Stimulated activated CD8-positive, alpha-beta memory T cell treated with anti-CD3 and anti-CD28 coated beads, Interleukin-12 subunit alpha, Interleukin-12 subunit beta, amount 100 ng/mL, for 24 hours (primary cell): ENCODE data around the gene MACROD2.

Experiments
- DNase-seq: peaks from one replicate; pipeline ENCODE4 v3.0.0-alpha.2; 2020; ENCODE audit errors: extremely low read depth

Gene MACROD2

DNA sequence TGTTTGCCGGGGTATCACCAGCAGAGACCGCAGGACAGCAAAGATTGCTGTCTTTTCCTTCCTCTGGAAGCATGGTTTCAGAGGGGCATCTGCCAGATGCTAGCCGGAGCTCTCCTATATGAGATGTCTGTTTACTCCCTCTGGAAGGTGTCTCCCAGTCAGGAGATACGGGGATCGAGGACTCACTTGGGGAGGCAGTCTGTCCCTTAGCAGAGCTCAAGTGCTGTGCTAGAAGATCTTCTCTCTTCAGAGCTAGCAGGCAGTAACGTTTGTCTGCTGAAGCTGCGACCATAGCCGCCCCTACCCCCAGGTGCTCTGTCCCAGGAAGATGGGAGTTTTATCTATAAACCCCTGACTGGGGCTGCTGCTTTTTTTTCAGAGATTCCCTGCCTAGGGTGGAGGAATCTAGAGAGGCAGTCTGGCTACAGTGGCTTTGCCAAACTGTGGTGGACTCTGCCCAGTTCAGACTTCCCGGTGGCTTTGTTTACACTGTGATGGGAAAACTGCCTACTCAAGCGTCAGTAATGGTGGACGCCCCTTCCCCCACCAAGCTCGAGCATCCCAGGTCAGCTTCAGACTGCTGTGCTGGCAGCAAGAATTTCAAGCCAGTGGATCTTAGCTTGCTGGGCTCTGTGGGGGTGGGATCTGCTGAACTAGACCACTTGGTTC, 475.0 kb downstream of the MACROD2 start:
- no peak for DNase-seq

DNA sequence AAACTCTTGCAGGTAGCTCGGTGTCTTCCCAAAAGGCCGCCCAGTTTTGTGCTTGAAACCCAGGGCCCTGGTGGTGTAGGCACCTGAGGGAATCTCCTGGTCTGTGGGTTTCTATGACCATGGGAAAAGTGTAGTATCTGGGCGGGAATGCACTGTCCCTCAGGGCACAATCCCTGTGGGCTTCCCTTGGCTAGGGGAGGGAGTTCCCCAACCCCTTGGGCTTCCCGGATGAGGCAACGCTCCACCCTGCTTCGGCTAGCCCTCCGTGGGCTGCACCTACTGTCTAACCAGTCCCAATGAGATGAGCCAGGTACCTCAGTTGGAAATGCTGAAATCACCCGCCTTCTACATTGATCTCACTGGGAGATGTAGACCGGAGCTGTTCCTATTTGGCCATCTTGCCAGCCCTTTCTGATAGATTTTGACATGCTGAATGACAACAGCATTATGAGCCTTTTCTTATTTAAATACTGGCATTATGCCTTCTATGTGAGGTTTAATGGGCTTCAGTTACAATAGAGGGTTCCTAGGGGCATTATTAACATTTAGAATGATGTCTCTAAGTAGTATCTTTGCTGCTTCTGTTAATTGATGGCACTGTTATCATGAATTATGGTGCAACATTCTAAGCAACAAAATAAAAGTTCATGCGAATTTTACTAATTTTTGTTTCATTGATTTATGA, 475.8 kb downstream of the MACROD2 start:
- DNase-seq, result no peak

DNA sequence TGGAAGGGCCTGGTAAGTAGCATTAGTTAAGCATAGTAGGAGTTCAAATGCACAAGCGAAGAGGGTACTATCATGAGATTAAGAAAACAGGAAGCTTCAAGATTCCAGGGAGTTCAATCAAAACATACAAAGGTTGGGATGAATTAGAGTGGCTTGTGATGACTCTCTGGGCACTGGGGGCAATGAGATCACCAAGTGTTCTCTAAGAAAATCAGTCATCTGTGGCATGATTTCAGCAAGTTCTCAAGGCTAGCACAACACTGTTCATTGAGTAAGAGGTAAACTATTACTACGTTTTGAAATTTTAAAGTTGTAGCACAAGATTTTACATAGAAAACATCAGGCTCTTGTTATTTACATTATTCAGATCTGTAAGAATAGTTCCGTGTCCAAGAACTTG, 481.8 kb downstream of the MACROD2 start:
- DNase-seq, result no peak

DNA sequence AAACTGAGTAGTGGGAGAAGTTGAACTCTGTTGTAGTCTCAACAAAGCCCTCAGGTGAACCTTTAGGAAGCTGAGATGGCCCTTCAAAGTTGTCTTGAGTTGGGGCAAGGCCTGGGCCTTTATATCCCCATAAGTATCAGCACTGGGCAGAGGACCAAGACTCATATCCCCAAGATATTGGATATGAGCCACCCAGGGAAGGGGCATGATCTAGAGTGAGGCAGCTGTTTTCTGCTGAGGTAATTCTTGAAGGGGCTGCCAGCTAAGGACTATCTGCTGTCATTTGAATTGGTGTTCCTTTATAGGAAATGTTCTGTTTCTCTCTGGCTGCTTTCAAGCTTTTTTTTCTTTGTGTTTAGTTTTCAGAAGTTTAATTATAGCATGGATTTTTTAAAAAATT, 482.8 kb downstream of the MACROD2 start:
- DNase-seq, result no peak

DNA sequence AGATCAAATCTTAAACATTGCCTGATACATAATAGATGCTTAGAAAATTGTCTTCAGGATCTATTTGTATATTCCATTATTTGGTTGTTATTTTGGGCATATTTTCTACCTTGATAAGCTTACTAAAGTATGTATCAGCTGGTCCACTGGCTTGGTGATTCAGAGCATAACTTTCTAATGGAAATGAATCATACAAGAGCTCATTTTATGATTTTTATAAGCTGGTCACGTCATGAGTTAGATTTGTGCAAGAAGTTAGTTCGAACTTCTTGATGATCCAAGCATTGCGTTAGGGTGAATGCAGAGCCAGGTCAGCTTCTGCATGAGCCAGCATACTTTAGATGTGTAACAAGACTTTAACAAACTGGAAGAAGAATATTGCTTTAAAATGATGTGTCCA, 486.5 kb downstream of the MACROD2 start:
- no peak for DNase-seq

DNA sequence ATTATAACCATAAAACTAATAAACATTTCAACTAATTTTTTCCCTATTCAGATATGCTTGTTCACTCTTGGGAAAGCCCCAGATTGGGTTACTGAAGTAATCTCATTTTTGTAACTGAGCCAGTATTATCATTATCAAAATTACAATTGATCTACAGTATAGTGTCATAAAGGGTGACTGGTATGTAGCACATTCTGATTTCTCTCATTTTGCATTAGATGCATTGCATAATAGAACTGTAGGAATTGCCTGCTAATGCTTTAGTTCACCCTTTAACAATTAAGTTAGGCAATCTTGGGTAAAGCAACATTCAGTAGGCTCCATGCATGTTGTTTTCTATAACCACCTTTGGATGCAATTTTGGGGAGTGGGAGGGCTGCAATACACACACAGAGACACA, 492.9 kb downstream of the MACROD2 start:
- no peak for DNase-seq

DNA sequence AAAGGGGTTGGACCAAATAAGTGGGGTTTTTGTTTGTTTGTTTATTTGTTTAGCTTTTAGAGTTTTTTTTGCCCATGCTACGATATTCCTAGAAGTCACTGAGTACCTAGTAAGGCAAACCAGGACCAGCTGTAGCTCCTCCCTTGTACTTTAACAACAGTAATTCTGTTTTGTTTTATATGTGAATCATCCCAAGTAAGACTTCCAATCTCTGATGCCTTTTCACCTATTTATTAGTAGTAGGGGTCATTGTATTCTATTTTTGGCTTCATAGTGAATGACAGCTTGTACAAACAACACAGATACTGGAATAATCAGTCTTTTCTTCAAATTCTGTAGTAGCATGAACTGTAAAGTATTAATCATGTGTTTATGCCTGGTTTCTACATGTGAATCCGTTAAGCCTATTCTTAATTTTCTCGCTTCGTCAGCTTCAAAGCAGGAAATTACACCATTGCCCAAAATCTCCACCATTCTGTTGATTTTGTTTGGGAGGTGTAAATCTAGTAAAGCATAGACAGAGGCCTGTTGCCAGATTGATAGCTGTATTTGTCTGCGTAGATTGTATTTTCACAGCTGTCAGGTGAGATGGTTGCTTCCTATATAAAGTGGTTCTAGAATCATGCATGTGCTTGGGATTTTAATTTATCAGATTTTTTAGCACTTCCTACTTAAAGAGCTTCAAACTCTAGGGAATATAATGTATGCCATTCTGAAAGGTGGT, 493.6 kb downstream of the MACROD2 start:
- DNase-seq, result no peak

DNA sequence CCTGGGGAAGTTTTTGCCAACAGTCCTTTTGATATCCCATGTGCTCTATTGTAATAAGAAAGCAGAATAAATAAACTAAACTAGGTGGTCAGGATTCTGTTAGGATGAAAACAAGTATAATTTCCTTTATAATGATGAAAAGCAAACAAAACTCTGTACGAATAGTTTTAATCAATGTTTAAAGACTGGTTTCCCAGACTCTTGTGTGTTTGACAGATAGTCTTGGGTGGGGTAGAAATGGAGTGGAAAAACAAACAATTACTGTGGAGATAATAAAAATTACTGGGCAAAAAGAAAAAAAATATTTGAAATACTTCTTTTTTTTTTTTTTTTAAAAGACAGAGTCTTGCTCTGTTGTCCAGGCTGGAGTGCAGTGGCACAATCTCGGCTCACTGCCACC, 494.2 kb downstream of the MACROD2 start:
- DNase-seq, result no peak

DNA sequence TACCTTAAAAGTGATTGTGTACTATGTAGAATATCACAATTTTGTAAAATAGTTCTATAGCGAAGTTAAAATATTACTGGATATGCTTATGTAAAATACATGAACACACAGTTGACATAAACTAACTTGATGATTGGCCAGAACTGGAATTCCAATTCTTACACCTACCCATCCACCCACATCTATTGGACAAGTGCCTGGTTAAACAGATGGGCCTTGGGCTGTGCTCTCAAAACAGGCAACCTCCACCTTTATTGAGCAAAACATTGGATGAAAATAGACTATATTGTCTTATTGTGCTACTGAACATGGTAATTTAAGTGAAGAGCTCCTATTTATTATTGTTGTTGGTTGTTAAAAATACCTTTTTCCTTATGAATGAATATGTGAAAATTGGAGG, 496.1 kb downstream of the MACROD2 start:
- DNase-seq, result no peak

DNA sequence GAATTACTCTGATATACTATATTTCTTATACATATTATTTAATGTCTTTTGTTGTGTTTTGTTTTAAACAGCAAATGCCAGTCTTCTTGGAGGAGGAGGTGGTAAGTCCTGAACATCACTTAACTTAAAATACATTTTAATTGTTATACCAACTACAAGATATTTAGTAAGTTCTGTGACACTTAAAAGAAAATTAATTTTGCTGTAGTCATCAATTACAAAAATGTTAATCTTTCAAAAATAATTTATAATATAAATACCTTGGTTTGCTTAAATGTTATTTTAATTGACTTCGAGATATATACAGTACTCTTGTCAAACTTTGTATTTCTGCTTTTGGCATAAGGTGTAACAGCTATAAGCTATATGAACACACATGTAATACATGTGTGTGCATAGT, 498.1 kb downstream of the MACROD2 start:
- DNase-seq, result no peak

DNA sequence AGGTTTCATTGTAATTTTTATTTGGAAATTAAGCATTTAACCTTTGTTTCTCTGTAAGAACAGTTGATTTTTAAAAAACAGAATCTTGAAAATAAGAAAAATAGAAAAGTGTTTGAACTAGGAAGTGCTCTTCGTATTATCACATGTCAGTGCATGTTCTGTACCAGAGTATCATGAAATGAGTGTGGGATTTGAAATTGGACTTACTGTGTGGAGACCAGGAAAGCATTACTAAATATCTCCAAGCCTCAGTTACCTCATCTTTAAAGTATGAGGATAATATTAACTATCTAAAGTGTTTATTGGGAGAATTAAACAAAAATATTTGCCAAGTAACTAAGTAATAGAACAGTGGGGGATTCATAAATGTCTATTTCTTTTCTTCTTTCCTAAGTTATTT, 499.0 kb downstream of the MACROD2 start:
- DNase-seq, result no peak

DNA sequence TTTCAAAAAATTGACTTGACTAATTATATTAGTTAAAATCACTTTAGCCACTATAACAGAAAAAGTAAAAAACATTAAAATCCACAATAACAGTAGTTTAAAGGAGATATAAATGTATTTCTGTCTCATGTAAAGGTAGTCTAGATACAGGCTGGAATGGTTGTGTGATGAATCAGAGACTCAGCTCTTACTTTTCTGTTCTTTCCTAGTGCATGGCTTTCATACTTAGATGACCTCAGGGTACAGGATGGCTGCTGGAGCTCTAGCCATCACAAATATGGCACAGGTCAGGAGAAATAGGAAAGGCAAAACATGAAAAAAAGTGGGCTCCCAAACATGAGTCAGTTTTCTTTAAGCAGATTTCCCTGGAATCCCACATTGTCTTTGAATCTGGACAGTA, 499.8 kb downstream of the MACROD2 start:
- DNase-seq, result no peak

DNA sequence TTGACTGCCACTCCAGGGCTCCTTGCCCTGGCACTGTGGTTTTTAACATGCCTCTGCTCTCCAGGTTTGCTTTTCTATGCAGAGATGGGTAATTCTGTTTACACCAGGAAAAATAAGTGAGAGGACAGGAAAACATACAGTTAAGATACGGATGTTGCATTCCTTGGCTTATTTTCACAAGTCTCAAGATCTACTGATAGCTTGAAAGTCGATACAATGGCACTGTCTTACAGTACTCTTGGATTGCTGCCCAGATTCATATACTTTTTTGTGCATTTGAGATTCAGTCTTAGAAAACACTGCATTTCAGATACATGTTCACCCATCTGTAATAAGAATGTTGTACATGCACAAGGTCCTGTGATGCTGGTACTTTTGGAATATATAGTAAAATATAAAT, 501.7 kb downstream of the MACROD2 start:
- no peak for DNase-seq

DNA sequence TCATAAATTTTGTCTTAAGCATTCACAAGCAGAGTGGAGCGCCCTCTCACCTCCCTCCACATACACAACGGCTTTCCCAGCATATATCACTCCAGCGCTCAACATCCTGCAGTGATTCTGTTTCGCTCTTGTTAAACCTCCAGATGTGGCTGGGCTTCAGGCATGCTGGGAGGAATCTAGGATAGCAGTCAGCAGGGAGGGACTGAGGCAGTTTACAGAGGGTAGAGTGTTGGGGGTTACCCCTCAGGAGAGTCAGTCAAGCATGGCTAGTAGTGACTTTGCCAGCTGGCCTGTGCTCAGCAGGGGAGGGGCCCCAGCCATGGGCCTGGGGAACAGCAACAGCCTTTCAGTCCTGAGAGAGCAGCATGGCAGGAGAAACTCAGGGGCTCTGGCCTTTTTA, 503.5 kb downstream of the MACROD2 start:
- no peak for DNase-seq

DNA sequence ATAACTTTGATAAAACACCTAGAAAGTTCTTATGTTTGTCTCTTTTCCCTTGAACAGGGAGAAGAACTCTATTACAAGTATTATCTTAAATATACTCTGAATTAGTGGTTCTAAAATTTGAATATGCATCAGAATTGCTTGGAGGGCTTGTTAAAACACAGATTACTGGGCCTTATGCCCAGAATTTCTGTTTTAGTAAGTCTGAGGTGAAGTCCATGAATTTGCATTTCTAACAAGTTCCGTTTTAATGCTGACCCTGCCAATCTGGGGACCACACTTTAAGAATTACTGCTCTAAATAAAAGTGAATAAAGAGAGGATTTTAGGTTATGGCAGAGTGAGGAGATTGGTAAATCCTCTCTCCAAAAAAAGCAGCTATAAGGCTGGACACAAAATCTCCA, 510.2 kb downstream of the MACROD2 start:
- no peak for DNase-seq

DNA sequence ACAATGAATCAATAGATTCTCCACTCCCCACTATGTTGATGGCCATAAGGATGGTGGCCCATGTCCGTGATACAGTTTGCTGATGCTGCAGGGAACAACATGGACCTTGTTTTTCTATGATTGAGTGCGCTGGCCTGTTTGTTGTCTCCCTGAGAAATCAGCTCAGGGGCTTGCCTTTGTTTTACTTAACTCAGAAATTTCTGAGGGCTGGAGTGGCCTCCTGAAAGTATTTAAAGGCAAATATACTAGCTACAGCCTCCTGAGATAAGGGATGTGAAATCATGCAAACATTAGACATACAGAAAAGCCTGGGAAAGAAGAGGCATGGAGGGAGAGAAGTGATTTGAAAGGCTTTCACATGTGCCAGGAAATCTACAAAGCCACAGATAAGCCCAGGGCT, 512.4 kb downstream of the MACROD2 start:
- DNase-seq, result no peak

DNA sequence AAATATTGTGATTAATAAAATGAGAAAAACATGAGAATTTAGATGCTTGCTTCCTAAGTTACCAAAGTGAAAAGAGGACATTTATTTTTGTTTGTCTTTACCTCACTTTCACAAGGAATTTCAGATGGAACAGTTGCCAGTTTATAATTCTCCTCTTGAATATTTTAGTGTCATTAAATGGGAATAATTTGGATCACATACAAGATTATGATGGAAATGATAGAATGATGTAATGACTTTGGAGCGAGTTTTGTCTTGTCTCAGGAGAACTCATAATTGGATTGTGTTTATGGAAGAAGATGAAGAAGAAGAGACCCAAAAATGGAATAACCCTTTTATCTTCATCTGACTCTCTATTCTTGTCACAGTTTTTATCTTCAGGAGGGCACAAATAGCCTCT, 515.0 kb downstream of the MACROD2 start:
- DNase-seq, result no peak

DNA sequence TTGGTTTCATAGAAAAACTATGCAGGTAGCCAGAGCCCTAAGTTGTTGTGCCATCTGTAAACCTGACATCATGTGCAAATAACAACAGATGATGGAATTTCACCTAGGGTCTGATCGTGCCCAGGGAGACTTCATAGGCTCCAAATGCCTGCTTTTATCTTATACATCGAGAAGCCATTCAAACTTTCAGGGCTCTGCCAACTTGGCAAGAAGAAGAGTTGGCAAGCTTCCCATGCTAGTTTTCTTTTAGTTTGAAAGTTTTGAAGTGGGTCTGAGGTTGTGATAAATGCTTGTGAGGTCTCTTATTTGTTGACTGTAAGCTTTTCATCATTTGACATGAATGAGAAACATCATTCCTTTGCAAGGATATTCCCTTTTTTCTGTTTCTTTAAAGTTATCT, 517.5 kb downstream of the MACROD2 start:
- no peak for DNase-seq

DNA sequence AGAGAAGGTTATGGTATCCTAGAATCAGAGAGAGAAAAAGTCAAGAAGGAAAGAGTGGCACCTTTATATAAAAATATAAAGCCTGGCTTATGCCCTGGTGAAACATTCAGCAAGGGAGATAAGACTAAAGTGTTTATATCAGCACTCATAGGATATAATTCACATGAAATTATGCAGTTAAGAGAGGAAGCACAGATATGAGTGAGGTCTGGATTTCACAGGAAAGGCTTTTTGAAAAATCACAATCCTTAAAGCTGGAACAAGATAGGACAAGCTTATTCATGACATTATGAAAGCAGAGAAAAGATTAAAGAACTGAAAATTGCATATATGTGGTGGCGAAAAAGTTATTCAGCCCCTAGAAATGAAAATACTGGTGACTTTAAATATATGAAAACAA, 523.3 kb downstream of the MACROD2 start:
- DNase-seq, result no peak

DNA sequence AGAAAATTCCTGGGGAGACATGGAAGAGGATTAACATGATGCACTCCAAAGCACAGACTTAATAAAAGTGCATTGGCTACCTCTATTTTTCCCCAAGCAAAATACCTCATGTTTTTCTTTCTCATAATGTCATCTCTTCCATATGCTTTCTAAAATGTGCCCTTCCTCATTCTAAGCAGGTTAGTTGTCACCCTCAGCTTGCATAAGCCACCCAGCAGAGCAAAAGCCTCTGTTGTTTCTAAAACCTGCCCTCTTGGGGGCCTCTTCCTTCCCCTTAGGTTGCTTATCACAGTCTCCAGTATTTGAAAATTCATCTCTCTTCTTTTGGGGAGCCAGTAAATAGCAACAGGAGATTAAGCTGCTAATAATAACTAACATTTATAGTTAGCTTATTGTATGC, 525.7 kb downstream of the MACROD2 start:
- DNase-seq, result no peak

DNA sequence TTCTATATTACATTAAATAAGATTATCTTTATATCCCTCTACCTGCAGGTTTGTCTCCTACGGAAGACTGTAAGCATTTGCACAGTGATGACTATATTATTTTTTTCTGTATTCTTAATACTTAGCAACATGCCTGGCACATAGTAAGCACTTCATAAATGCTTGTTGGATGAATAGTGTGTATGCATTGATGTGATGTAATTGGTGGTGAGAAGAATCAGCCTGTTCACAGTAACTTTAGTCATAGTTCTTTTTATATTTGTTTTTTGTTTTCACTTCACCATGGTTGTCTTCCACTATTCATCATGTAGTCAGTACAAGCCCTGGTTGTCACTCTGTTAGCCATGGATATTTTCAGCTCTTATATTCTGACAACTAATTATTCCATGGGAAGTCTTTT, 526.1 kb downstream of the MACROD2 start:
- DNase-seq, result no peak

DNA sequence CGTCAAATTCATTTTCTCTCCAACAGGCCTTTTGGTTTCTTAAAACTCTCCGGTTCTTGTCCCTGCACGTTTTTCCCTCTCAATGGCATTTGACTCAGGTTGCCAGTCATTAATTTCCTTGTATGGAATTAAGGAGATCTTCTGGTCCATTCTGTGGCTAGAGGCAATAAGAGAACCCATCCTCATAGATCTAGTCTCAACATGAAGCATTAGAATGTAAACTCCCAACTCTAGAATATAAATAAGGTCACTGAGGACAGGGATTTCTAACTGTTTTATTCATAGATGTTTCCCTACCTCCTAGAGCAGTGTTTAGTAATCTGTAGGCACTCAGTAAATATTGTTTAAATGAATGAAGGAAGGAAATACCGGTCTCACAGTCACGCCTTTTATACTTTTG, 527.3 kb downstream of the MACROD2 start:
- no peak for DNase-seq

DNA sequence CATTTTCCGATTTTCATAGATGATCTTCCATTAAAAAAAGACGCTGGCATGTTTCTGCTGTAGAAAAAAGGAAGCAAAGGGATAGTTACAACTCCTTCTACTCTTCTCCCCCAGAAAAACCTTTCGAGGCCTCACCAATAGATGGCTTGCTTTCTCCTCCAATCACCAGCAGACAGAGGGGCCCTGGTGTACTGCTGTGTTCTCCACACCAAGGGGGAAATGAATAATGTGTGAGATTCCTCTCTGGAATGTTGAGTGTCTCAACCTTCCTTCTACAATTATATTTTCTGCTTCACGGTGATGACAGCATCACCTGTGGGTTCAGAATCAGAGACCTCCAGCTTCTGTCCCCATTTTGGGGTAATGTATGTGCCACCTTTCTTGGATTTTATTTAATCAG, 527.8 kb downstream of the MACROD2 start:
- DNase-seq, result no peak
